ENCODE measurements around the gene METTL24. TPM values are rescaled to one million over a fixed set of nuclear protein-coding genes. Genes with fewer than 3 reads are reported as not detected.

Gene METTL24
- total and polyA plus RNA-seq, 4 donors: 2.8 to 11.5 (median 4.9) TPM

DNA sequence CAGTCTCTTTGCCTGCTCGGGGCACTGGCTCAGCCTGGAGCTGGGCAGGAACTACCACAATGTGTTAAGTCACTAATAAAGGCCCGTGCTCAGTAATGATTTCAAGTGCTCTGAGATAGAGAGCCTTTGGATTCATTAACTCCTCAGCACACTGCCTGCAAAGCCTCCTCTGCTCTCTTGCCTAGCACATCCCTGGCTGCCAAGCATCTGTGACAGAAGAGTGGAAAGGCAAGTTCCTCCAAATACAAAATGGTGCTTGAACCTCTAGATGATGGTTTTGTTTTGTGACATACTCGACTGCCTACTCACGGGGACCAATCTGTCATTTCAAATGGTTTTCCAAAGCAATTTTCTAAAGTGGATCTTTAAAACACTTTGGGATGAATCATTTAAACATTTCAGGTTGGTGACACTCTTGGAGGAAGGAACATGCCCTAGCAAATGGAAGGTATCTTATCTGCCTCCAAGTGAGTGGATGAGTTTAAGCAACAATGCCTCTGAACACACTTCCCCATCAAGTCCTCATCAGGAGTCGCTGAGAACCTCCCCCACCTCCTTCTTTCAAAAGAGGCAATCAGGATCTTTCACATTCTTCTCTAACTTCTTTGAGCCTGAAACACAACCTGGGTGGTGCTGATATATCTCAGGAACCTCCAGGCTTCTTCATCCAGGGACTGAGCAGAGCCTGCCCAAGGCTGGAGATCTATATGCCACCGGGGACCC is 35.8 kb downstream of the METTL24 start:
- H3K9me3 ChIP-seq (ENCODE audit: control insufficient read depth, insufficient read depth, low read length): no peaks in the 10 kb centered on the region
- H3K36me3 ChIP-seq (ENCODE audit: control insufficient read depth, insufficient read depth, low read length): no peaks in the 10 kb centered on the region
- peak in 1 of 6 donors; percentile 46 for DNase-seq (ENCODE audit: low read depth in 4 of 6, low spot score in 6 of 6)
- H3K4me1 ChIP-seq (ENCODE audit: control insufficient read depth, insufficient read depth, low read length): peaks cover 25% of the 10 kb centered on the region
- WGBS (ENCODE audit: insufficient coverage): 48% methylated on average over 5 of the region's 6 CpGs
- no peak overlapping the region for H3K4me3 ChIP-seq (ENCODE audit: low read depth, low read length)
- H3K27me3 ChIP-seq (ENCODE audit: control insufficient read depth, insufficient read depth, low read length): no peaks in the 10 kb centered on the region
- no peak overlapping the region for H3K27ac ChIP-seq (ENCODE audit: low read depth, low read length)

DNA sequence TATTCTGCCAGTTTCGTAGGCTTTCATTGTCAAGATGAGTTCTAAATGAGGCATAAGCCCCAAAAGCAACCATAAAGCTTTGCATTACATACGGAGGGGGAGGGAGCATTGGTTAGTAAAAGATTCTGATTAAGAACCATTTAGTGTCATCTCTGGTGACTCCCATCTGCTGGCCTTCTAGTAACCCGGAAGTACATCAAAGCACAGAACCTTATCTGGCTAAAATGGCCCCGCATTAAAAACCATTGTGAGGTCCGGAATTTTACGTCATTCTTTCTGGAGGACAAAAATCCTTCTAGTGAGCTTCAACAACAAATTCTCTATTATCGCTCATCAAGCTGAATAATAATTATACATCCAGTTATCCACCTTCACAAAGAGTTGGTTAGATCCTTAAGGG is 37.8 kb downstream of the METTL24 start:
- DNase-seq (ENCODE audit: low read depth in 4 of 6, low spot score in 6 of 6): no peak
- Histone ChIP-seq H3K36me3 (ENCODE audit: control insufficient read depth, insufficient read depth, low read length) (no peaks in the 10 kb centered on the region), H3K4me1 (ENCODE audit: control insufficient read depth, insufficient read depth, low read length) (peaks cover 19% of the 10 kb centered on the region), H3K4me3 (ENCODE audit: low read depth, low read length) (no peak overlapping the region), H3K27me3 (ENCODE audit: control insufficient read depth, insufficient read depth, low read length) (no peaks in the 10 kb centered on the region), H3K27ac (ENCODE audit: low read depth, low read length) (no peak overlapping the region), H3K9me3 (ENCODE audit: control insufficient read depth, insufficient read depth, low read length) (no peaks in the 10 kb centered on the region)
- WGBS (ENCODE audit: insufficient coverage): 95% methylated on average over 5 of the region's 7 CpGs

DNA sequence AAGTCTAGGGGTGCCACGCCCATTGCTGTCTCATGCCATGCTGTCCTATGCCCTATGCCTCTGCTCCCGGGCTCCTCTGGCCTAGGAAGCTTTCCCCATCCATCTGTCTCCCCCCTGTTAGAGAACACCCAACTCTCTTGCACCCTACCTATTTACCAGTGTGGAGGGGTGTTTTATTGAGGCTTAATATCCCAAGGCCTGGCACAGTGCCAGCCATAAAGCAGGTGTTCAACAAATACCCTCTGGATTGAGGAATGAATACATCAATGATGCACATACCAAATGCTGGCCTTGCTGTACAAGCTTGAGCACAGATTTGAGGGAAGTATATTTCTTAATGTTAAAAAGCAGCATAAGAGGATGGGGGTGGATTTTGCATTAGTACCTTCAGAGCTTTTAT is 38.3 kb downstream of the METTL24 start:
- 100% methylated on average over 1 of the region's 2 CpGs for WGBS (ENCODE audit: insufficient coverage)
- H3K4me1 ChIP-seq (ENCODE audit: control insufficient read depth, insufficient read depth, low read length): peaks cover 14% of the 10 kb centered on the region

DNA sequence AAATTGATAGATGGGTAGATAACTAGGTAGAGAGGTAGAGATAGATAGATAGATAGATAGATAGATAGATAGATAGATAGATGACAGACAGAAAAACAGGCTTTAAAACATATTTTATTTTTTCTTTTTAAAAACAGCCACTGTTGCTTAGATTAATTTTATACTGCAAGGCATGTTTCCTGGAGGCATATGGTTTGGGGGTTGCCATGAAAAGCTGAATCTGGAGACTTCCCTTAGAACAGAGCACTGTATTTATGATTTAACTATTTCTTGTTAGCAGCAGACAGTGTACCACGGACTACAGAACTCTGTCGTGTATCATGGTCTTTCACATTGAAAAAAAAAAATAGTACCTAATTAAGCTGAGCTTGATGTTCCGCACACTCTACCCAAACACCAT is 38.8 kb downstream of the METTL24 start:
- peaks cover 13% of the 10 kb centered on the region for H3K4me1 ChIP-seq (ENCODE audit: control insufficient read depth, insufficient read depth, low read length)
- peak in 1 of 6 donors; percentile 75 for DNase-seq (ENCODE audit: low read depth in 4 of 6, low spot score in 6 of 6)
- no peaks in the 10 kb centered on the region for H3K9me3 ChIP-seq (ENCODE audit: control insufficient read depth, insufficient read depth, low read length)
- H3K4me3 ChIP-seq (ENCODE audit: low read depth, low read length): no peak overlapping the region
- H3K27me3 ChIP-seq (ENCODE audit: control insufficient read depth, insufficient read depth, low read length): no peaks in the 10 kb centered on the region
- no peaks in the 10 kb centered on the region for H3K36me3 ChIP-seq (ENCODE audit: control insufficient read depth, insufficient read depth, low read length)
- 90% methylated on average over 3 of the region's 3 CpGs for WGBS (ENCODE audit: insufficient coverage)
- no peak overlapping the region for H3K27ac ChIP-seq (ENCODE audit: low read depth, low read length)

More for the DNA sequence above, 38.3 kb downstream of the METTL24 start:
- no peak overlapping the region for H3K27ac ChIP-seq (ENCODE audit: low read depth, low read length)
- no peaks in the 10 kb centered on the region for H3K9me3 ChIP-seq (ENCODE audit: control insufficient read depth, insufficient read depth, low read length)
- H3K36me3 ChIP-seq (ENCODE audit: control insufficient read depth, insufficient read depth, low read length): no peaks in the 10 kb centered on the region
- DNase-seq (ENCODE audit: low read depth in 4 of 6, low spot score in 6 of 6): no peak
- H3K27me3 ChIP-seq (ENCODE audit: control insufficient read depth, insufficient read depth, low read length): no peaks in the 10 kb centered on the region
- no peak overlapping the region for H3K4me3 ChIP-seq (ENCODE audit: low read depth, low read length)

DNA sequence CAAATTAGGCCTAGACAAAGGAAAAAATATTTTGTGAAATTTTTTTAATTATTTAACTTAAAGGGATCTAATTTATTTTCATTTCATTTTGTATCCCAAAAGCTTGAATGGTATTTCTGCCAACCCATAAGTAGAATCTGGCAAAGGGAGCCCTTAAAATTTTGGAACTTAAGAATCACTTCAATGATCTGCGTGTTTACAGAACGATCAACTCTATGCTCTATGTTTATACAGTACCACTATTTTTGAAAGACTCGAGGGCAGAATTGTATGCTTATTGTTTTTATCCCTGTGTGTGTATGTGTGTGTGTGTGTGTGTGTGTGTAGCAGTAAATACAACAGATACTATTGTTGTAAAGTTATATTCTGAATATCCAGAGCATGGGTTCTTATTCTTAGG is 39.2 kb downstream of the METTL24 start:
- H3K27me3 ChIP-seq (ENCODE audit: control insufficient read depth, insufficient read depth, low read length): no peaks in the 10 kb centered on the region
- no peak overlapping the region for H3K27ac ChIP-seq (ENCODE audit: low read depth, low read length)
- H3K36me3 ChIP-seq (ENCODE audit: control insufficient read depth, insufficient read depth, low read length): no peaks in the 10 kb centered on the region
- H3K9me3 ChIP-seq (ENCODE audit: control insufficient read depth, insufficient read depth, low read length): no peaks in the 10 kb centered on the region
- peaks cover 10% of the 10 kb centered on the region for H3K4me1 ChIP-seq (ENCODE audit: control insufficient read depth, insufficient read depth, low read length)
- H3K4me3 ChIP-seq (ENCODE audit: low read depth, low read length): no peak overlapping the region
- WGBS (ENCODE audit: insufficient coverage): no CpG with 5 or more reads among the region's 3 CpGs
- DNase-seq (ENCODE audit: low read depth in 4 of 6, low spot score in 6 of 6): no peak

DNA sequence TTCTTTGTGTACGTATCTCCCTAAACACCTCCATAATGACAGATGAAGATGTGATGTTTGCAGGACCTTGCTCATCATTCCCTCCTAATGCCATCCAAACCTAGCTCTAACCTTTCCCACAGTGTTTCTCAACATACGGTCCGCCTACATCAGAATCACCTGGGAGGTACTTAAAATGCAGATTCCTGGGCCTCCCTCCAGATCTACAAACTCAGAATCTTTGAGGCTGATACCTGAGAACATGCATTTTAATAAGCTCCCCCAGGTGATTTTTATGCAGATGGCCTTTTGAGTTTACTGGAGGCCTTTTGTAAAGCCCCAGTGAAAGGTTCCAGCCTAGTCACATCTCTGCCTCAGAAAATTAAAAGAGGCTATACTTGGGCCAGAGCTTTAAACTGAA is 40.5 kb downstream of the METTL24 start:
- Histone ChIP-seq H3K27ac (ENCODE audit: low read depth, low read length) (no peak overlapping the region), H3K4me1 (ENCODE audit: control insufficient read depth, insufficient read depth, low read length) (peaks cover 5% of the 10 kb centered on the region), H3K4me3 (ENCODE audit: low read depth, low read length) (no peak overlapping the region), H3K27me3 (ENCODE audit: control insufficient read depth, insufficient read depth, low read length) (no peaks in the 10 kb centered on the region), H3K9me3 (ENCODE audit: control insufficient read depth, insufficient read depth, low read length) (no peaks in the 10 kb centered on the region), H3K36me3 (ENCODE audit: control insufficient read depth, insufficient read depth, low read length) (no peaks in the 10 kb centered on the region)
- no CpG with 5 or more reads among the region's 3 CpGs for WGBS (ENCODE audit: insufficient coverage)
- no peak for DNase-seq (ENCODE audit: low read depth in 4 of 6, low spot score in 6 of 6)

DNA sequence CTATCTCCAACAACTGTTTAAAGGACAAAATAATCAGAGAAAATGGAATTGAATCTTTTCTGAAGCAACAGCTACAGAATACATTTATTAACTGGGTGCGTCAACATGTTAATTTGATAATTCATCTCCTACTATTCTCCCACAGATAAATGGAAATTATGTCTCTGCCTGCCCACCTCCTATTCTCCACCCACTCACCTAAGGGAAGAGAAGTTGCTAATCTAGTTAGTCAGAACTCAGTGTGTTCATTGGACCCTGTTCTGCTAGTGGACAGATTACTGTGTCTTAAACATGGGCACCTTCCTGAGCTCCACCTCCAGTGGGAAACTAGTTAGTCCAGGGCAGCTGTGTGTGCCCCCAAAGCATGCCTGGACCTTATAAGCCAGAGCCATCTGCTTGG is 41.0 kb downstream of the METTL24 start:
- H3K36me3 ChIP-seq (ENCODE audit: control insufficient read depth, insufficient read depth, low read length): no peaks in the 10 kb centered on the region
- H3K4me3 ChIP-seq (ENCODE audit: low read depth, low read length): no peak overlapping the region
- no CpG with 5 or more reads among the region's 1 CpG for WGBS (ENCODE audit: insufficient coverage)
- peaks cover 5% of the 10 kb centered on the region for H3K4me1 ChIP-seq (ENCODE audit: control insufficient read depth, insufficient read depth, low read length)
- no peak for DNase-seq (ENCODE audit: low read depth in 4 of 6, low spot score in 6 of 6)
- no peak overlapping the region for H3K27ac ChIP-seq (ENCODE audit: low read depth, low read length)
- H3K27me3 ChIP-seq (ENCODE audit: control insufficient read depth, insufficient read depth, low read length): no peaks in the 10 kb centered on the region
- H3K9me3 ChIP-seq (ENCODE audit: control insufficient read depth, insufficient read depth, low read length): no peaks in the 10 kb centered on the region

DNA sequence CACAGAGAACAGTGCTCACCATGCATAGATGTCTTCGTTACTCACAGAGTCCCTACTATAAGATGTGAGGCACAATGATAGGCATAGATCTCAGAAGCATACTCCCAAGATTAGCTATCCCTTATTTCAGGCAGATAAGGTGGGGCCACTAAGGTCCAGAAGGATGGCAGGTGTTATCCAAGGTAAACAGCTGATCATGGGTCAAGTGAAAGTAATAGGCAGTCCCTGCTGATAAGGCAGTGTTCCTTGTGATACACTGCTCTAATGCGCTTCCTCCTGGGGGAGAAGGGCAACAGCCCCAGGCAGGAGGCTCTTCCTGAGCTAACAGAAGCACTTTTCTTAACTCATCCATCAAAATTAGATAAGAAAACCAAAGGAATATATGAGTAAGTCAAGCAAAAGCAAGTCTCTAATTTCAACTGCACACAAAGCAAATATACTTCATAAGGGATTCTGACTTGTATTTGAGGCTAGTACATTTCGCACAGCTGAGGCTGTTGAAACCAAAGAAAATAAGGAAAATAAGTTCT is 42.2 kb downstream of the METTL24 start:
- no peak overlapping the region for H3K4me3 ChIP-seq (ENCODE audit: low read depth, low read length)
- WGBS (ENCODE audit: insufficient coverage): no CpG with 5 or more reads among the region's 3 CpGs
- H3K36me3 ChIP-seq (ENCODE audit: control insufficient read depth, insufficient read depth, low read length): no peaks in the 10 kb centered on the region
- no peak for DNase-seq (ENCODE audit: low read depth in 4 of 6, low spot score in 6 of 6)
- H3K4me1 ChIP-seq (ENCODE audit: control insufficient read depth, insufficient read depth, low read length): no peaks in the 10 kb centered on the region
- no peak overlapping the region for H3K27ac ChIP-seq (ENCODE audit: low read depth, low read length)
- no peaks in the 10 kb centered on the region for H3K27me3 ChIP-seq (ENCODE audit: control insufficient read depth, insufficient read depth, low read length)
- H3K9me3 ChIP-seq (ENCODE audit: control insufficient read depth, insufficient read depth, low read length): no peaks in the 10 kb centered on the region

DNA sequence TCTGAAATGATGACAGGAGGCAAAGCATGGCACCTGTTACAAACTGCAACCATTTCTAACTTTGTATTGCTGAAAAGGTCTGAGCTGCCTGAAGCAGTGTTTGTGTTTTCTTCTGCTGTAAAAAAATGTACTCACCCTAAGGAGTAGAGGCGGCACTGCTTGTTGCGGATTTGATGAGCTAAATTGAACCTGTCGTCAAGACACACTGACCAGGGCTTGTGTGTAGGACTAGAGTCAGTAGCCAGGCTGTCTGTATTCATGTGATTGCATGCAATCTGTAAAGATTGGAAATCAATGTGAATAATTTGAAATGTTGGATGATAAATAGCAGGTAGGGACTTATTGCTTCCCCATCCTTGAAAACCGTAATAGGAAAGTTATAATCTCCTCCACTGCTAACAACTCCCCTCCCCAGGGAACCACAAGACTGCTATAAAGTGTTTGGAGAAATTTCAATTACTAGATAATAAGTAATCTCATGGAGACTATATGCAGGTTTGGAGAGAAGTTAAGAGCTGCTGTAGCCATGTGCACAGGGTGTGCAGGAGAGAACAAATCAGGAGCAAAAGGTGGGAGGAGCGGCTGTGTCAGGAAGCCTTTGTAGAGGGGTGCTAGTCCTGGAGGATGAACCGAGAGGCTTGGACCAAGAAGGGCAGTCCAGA is 42.8 kb downstream of the METTL24 start:
- H3K4me1 ChIP-seq (ENCODE audit: control insufficient read depth, insufficient read depth, low read length): no peaks in the 10 kb centered on the region
- DNase-seq (ENCODE audit: low read depth in 4 of 6, low spot score in 6 of 6): peak in 1 of 6 donors; percentile 80

More for the DNA sequence above, 42.8 kb downstream of the METTL24 start:
- no peaks in the 10 kb centered on the region for H3K36me3 ChIP-seq (ENCODE audit: control insufficient read depth, insufficient read depth, low read length)
- H3K27ac ChIP-seq (ENCODE audit: low read depth, low read length): no peak overlapping the region
- WGBS (ENCODE audit: insufficient coverage): 74% methylated on average over 3 of the region's 6 CpGs
- H3K4me3 ChIP-seq (ENCODE audit: low read depth, low read length): no peak overlapping the region
- no peaks in the 10 kb centered on the region for H3K27me3 ChIP-seq (ENCODE audit: control insufficient read depth, insufficient read depth, low read length)
- no peaks in the 10 kb centered on the region for H3K9me3 ChIP-seq (ENCODE audit: control insufficient read depth, insufficient read depth, low read length)
